GM12801 (cell line): ENCODE measurements around the gene TXNDC11.

Experiments
- TF ChIP-seq, protein P1 (sequence below): IDR thresholded peaks from one replicate; pipeline ENCODE4 v1.5.1; 2011; ENCODE audit warnings: control low read depth; ENCODE audit not compliant: insufficient read length; ENCODE audit errors: extremely low read depth

TXNDC11 gene

DNA sequence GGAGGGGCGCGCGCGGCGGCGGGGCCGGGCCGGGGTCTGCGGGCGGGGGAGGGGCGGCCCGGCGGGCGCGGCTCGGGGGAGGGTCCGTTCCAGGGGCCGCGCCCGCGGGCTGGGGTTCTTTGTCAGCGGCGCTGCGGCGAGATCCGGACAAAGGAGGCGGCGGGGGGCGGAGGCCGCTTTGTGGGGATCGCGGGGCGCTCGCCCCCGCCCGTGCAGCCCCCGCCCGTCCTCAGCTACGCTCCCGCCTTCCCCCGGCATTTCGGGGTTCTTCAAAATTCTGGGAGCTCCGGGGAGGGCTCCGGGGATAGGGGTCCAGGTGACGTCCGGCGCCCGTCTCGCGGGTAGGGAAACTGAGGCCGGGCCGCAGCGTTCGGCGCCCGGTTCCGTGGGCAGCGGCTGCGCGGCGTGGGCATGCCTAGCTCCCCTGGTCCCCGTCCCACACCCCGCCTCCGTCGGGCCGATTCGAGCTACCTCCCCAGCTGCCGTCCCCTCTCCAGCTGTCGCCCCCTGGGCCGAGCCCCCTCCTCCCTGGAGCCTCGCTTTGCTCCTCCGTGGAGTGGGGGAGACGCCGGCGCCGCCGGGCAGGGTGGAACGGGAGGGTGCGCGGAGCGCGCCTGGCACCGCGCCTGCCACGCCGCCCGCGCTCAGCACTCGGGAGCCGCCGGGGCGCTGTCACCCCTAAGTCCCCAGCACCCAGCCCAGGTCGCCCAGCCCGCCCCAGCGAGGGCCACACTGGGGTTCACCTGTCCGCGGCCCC is 73.9 kb downstream of the TXNDC11 start:
- TF ChIP-seq, protein P1, sequence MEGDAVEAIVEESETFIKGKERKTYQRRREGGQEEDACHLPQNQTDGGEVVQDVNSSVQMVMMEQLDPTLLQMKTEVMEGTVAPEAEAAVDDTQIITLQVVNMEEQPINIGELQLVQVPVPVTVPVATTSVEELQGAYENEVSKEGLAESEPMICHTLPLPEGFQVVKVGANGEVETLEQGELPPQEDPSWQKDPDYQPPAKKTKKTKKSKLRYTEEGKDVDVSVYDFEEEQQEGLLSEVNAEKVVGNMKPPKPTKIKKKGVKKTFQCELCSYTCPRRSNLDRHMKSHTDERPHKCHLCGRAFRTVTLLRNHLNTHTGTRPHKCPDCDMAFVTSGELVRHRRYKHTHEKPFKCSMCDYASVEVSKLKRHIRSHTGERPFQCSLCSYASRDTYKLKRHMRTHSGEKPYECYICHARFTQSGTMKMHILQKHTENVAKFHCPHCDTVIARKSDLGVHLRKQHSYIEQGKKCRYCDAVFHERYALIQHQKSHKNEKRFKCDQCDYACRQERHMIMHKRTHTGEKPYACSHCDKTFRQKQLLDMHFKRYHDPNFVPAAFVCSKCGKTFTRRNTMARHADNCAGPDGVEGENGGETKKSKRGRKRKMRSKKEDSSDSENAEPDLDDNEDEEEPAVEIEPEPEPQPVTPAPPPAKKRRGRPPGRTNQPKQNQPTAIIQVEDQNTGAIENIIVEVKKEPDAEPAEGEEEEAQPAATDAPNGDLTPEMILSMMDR, result no peak

DNA sequence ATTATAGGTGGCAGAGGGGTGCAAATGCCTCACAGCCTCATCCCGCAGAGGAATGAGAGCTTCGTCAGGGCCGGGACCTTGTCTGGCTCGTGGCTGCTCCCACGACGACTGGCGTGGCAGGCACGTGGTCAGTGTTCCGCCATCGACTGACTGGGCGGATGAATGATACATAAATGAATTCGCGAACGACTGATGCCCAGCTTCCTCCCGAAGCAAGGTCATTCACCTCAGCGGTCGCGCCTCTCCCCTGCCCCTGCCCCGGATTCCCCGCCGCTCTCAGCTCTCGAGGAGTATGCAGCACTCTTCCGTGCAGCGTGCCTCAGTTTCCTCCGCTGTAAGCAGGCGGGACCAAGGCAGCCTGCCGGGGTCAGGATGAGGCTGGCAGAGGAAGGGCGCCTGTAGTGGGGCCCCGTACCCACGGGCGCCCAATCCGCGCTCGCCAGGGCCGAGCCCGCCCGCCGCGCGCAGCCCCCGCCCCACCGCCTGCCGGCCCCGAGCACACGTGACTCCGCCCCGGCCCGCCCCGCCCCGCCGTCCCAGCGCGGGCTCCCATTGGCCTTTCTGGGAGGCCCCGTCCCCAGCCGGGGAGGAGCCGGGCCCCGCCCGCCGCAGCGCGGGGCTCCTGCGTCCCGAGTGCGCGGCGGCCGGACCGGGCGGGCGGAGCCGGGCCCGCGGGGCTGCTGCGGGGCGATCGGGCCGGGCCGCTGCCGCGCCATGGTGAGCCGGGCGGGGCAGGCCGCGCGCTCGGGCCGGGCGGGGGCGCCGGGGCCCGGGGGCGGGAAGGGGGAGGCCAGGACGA is 74.6 kb downstream of the TXNDC11 start, which contains the start of gene SNN:
SNN (plus strand) TSS at position 632 of the 799 bp plus-strand sequence. CDS start 7,605 bp downstream, outside the sequence.
- TF ChIP-seq, protein P1, result no peak

DNA sequence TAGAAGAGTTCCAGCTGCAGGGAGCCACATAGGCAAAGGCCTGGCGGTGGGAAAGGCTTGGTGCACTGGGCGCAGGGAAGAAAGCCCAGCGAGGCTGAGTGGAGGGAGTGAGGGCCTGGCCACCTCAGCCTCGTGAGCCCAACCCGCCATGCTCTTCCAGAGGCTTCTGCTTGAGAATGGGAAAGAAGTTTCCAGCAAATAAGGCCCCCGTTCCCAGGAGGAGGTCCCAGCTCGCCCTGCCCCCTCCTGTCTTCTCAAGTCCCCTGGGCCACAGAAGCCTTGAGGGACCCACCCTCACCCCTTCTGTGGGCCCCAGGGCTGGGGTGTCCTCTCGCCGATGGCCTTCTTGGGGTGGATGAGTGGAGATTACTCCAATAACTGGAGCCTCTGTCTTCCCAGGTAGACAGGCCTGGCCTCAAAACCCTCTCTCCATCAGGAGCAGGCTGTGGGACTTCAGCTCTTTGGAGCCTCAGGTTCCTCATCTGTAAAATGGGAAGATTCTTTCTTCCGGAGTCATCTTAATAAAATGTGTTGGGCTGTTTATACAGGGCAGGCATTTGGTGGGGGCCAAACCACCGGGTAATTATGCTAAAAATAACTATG is 75.3 kb downstream of the TXNDC11 start:
- TF ChIP-seq, protein P1, result no peak

DNA sequence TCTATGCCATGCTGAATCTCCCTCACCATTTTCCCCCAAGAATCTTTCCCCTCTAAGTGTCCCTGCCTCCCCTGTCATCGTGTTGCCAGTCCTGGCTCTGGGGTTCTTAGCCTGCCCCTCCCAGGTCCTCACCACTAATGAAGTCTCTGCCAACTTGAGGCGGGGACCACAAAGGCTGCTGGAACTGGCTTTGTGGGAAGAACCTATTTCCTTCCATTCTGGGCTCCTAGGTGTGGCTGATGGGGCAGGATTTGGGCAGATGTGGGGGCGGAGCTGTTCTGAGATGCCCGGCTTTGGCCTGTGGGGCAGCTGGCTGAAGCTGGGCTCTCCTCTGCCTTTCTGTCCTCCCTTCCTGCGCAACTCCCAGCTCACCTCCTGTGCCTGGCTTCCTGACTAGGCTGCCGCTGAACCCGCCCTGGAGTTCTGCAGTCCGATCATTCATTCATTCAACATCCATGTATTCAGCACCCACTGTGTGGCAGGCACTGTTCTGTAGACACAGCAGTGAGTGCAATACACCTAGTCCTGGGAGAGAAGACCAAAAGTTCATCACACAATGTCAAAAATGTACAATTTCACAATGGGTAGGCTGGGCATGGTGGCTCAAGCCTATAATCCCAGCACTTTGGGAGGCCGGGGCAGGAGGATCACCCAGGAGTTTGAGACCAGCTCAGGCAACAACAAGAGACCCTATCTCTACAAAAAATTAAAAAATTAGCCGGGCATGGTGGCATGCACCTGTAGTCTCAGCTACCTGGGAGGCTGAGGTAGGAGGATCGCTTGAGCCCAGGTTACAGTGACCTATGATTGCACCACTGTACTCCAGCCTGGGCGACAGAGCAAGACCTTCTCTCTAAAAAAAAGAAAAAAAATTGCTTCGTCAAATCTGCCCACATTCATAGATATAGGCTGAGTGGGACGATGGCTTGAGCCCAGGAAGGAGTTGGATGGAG is 76.3 kb downstream of the TXNDC11 start:
- TF ChIP-seq, protein P1, result no peak

GRCh38 chr16:11665071-11665491 is 77.6 kb downstream of the TXNDC11 start:
- TF ChIP-seq, protein P1, result no peak

DNA sequence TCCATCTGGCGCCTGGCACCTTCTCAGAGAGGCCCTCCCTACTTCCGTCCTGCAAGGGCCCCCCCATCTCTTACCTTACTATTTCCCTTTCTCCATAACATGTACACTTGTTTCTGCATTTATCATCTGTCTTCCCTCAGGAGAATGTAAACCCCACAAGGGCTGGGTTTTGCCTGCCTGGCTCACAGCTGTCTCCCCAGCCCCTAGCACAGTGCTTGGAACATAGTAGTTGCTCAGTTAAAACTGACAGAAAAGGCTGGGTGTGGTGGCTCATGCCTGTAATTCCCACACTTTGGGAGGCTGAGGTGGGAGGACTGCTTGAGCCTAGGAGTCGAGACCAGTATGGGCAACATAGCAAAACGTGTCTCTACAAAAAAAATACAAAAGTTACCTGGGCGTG is 80.1 kb downstream of the TXNDC11 start:
- TF ChIP-seq, protein P1, result no peak
